NCI-H446 (cell line): ENCODE data around the gene RBFA.
"Not testable (repeated sequence)": the region's sequence is repeated elsewhere in the genome, so short reads cannot be mapped to it uniquely, and the experiment has no call there.

ENCODE experiments used
- DNase-seq, 2 experiments: peaks; one replicate each; lab custom pipeline; 2025; lab: John Stamatoyannopoulos, UW

Gene RBFA, protein sequence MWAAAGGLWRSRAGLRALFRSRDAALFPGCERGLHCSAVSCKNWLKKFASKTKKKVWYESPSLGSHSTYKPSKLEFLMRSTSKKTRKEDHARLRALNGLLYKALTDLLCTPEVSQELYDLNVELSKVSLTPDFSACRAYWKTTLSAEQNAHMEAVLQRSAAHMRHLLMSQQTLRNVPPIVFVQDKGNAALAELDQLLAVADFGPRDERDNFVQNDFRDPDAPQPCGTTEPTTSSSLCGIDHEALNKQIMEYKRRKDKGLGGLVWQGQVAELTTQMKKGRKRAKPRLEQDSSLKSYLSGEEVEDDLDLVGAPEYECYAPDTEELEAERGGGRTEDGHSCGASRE

DNA sequence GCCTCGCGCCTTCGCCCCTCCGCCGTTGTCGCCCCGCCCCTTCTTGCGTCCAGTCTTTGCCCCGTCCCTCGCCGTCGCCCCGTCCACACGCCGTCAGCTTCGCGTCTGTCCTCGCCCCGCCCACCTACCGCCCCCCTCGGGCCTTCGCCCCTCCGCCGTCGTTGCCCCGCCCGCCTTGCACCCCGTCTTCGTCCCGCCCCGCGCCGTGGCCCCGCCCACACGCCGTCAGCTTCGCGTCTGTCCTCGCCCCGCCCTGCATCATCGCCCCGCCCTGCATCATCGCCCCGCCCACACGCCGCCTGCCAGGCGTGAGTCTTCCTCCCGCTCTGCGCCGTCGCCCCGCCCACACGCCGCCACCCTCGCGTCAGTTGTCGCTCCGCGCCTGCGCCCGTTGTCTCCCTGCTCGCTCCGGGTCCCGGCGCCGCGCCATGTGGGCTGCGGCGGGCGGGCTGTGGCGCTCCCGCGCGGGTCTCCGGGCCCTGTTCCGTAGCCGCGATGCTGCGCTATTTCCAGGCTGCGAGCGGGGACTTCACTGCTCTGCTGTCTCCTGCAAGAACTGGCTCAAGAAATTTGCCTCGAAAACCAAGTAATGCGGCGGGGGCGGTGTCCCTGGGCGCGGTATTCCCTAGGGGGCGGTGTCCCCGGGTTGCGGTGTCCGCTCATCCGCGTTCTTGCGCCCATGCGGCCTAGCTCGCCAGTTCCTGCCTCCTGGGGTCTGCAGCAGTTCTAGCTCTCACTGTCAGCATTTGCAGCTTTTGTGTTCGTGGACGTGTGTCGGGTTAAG lies at the start of gene RBFA:
RBFA (plus strand) TSS at position 367 of the 784 bp plus-strand sequence; CDS start at position 429, 62 bp downstream.
- peak; percentile 96 to 97 for DNase-seq

DNA sequence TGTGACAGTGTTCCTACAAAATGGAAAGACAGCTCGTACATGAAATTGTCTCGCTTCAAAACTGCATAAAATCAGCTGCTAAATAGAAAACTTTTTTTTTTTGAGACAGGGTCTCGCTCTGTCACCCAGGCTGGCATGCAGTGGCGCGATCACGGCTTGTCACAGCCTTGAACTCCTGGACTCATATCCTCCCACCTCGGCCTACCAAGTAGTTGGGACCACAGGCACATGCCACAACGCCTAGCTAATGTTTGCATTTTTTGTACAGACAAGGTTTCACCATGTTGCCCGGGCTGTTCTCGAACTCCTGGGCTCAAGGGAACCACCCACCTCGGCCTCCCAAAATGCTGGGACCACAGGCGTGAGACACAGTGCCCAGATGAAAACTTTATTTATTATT lies 49.1 kb upstream of the RBFA start:
- DNase-seq = no peak

DNA sequence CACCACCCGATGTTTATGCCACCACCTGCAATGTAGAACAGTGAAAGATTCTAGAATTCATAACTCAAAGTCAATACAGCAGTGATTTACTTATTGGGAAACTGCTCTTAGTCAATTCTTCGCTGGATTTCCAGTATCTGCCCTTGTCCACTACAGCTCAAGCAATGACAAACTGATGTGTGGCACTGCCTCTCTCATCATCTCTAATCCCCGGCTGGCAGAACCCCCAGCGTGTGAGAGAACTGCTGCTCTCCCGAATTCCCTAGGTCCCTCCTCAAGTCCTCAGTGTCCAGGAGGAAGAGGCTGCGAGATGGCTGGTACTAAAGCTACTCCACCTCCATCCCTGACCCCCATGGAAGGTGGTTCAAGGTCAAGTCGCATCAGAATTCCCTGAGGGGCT lies 47.5 kb upstream of the RBFA start:
- no peak for DNase-seq

DNA sequence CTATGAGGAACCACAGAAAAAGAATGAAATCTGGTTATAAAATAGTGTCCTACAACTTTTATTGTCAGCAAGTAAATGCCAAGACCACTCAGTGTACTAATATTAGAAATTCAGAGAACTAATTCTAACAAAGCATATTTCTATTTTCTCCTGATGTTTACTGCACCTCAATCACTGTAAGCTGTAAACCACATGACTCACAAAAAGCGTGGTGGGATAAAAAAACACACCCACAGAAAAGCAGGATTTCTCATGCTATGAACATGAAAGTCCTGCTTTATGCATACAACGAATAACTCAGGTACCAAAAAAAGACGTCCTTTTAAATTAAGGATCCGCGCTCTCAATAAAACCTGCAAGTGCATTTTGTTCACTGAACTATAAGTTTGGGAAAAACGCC lies 46.7 kb upstream of the RBFA start:
- no peak for DNase-seq

DNA sequence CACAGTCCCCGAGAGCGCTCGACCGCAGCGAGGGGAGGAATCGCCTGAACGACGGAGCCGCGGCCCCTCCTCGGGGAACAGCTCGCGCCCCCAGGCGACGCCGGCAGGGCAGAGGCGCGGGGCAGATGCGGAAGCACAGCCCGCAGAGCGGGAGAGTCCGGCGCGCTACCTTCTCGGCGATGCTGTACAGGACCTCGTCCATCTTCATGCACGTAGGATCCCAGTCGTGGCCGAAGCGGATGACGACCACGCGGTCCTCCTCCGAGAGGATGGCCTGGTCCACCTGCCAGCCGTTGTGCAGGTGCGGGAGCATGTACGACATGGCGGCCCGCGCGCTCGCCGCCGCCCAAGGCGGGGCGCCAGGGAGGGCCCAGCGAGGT lies 46.2 kb upstream of the RBFA start:
- DNase-seq = peak in 1 of 2 experiments; percentile 76

DNA sequence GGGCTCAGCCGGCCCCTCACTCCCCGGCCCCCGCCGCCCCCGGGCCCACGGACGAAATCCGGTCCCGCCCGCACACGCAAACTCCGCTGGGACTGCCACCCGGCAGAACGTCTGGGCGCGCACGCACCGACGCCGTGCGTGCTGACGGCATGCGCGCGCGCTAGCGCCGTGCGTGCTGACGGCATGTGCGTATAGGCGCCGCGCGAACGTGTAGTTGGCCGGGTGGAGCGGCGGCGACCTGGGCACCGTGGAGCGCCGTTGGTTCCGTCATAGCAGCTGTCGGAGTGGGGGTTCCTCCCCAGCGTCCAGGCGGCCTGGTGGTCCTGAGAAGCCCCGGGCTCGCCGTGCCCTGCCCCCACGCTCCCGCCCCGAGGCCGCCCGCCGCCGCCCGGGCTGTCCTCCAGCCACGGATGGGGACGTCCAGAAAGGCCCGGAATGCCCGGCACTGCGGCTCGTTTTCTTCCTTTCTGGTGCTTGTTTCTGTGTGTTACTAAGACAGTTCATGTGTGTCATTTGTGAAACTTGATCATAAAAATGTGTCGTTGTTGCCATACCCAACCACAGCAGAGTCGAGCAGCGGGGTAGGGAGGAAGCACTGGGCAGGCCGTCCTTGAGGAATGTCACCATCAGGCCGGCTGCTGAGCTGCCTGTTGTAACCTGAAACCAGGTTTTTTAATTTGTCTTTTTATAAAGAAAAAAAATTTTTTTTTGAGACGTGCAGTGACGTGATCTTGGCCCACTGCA lies 45.6 kb upstream of the RBFA start, which contains the start of gene TXNL4A:
TXNL4A (minus strand) TSS at position 113 of the 744 bp plus-strand sequence. CDS start 171 bp downstream, outside the sequence.
- peak; percentile 32 to 93 for DNase-seq

DNA sequence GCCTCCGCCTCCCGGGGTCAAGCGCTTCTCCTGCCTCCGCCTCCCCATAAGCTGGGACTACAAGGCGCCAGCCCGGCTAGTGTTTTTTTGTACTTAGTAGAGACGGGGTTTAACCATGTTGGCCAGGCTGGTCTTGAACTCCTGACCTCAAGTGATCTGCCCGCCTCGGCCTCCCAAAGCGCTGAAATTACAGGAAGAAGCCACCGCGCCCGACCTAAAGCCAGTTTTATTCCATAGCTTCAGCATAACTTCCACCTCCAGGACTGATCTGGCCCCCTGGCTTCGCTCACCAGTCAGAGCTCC lies 45.1 kb upstream of the RBFA start:
- DNase-seq = no peak

DNA sequence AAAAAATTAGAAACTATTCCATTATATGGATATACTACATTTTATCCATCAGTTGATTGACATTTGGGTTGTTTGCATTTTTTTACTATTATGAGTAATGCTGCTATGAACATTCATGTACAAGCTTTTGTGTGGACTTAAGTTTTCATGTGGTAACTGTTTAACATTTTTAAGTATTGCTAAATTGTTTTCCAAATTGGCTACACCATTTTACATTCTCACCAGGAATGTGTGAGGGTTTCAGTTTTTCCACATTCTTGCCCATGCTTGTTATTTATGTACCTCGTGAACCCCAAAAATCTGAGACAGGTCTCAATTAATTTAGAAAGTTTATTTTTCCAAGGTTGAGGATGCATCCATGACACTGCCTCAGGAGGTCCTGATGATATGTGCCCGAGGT lies 42.7 kb upstream of the RBFA start:
- no peak for DNase-seq

DNA sequence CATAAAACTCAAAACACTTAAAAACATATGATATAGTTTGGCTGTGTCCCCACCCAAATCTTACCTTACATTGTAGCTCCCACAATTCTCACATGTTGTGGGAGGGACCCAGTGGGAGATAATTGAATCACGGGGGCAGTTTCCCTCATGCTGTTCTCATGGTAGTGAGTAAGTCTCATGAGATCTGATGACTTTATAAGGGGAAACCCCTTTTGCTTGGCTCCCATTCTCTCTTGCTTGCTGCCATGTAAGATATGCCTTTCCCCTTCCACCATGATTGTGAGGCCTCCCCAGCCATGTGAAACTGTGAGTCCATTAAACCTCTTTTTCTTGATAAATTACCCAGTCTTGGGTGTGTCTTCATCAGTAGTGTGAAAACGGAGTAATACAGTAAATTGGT lies 34.5 kb upstream of the RBFA start:
- not testable (repeated sequence) for DNase-seq

DNA sequence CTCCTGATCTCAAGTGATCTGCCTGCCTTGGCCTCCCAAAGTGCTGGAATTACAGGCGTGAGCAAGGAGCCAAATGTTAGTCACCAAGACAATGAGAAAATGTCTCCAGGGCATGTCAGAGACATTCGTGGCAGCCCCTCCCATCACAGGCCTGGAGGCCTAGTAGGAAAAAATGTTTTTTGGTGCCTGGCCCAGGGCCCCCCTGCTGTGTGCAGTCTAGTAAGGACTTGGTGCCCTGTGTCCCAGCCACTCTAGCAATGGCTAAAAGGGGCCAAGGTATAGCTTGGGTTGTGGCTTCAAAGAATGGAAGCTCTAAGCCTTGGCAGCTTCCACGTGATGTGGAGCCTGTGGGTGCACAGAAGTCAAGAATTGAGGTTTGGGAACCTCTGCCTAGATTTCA lies 33.4 kb upstream of the RBFA start:
- DNase-seq = no peak

DNA sequence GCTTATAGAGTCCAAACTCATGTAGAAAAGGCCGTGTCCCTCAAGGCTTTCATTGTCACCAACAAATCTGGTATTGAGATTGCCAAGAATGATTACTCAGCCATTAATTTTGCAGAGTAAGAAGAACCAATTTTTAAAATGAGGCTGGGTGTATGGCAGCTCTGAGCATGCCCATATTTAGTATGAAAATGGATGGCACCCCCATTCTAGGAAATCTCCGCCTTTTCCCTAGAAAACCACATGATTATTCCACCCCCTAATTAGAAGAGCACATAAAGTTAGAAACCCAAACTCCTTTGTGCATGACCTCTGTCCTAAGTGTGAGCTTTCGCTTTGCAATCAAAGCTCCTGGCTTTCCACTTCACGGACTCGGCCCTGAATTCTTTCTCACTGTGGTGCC lies 31.8 kb upstream of the RBFA start:
- DNase-seq = no peak

DNA sequence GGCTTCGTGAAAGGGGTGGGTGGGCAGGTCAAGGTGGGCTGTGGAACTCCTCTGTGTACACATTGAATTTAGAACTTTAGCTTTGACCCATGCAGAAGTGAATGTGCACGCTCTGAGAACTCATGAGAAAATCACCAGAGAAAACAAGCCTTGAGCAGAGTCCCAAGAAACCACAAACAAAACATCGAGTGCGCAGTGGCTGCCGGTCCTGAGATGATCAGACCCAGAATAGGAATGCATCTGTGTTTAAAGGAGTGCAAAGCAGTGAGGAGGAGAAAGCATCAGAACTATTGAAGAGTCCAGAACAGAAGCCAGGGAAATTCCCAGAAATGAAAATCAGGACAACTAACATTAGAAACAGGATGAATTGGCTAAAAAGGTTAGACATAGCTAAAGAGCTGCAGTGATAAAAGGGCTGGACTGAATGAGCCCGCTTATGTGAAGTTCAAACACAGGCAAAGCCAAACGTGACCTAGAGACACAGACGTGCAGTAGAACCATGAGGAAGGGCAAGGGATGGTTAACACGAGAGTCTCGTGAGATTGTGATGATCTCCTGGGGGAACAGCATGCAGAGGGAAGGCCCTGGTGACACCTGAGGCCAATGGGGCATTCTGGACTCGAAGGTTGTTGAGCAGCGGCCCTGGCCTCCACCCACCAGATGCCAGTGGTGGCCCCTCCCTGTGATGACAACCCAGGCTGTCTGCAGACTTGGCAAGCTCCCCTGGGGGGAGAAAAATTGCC lies 29.5 kb upstream of the RBFA start:
- DNase-seq = no peak

DNA sequence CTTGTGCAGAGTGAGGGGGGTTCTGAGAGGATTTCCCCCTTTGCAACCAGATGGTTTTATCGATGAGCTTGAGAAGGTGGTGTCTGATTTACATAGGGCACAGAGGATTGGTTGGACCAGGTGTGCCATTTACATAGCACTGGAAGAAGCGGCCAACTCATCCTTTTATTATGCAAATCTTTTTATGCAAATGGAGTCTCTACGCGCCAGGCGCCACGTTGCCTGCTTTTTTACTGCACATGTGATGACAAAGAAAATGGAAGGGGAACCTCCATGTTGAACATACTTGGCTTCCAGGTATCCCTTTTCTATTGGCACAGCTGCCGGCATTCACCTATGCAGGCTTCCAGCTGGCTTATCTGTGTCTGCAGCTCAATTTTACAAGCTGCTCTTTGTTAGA lies 27.5 kb upstream of the RBFA start:
- DNase-seq = no peak

DNA sequence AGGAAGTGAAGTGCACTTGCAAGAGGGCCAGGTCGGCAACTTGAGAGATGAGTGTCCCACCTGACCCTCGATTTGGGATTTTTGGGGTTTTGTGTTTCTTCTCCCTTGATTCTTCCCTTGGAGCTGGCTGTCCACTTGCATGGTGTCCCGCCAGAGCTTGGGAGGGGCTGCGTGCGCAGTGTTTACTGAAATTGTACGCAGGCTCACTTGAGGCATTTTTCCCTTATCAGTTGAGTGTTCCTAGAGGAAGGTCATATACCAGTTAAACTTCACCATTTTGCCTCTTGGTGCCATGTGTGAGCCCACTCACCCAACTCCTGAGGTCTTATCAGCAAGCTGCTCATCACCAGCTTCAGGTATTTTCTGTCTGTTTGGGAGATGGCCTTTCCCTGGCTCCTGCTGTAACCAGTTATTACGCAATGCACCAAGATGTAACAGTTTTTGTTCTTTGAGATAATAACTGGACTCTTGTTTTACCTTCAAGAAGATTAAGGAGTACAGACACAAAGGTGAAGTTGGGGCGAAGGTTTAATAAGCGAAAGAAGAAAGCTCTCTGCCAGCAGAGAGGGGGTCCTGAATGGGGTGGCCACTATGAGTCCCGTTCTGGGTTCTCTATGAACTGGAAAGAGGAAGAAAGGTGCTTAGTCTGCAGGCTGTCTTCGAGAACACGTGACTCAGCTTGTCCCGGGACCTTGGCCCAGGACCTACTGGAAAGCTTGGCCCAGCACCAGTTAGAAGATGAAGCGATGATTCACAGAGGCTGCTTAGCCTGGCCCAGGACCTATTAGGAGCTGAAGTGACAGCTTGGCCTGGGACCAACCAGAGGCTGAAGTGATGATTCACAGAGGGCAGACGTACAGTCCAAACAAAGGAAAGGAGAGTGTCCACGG lies 24.3 kb upstream of the RBFA start:
- DNase-seq = peak; percentile 61 to 85

DNA sequence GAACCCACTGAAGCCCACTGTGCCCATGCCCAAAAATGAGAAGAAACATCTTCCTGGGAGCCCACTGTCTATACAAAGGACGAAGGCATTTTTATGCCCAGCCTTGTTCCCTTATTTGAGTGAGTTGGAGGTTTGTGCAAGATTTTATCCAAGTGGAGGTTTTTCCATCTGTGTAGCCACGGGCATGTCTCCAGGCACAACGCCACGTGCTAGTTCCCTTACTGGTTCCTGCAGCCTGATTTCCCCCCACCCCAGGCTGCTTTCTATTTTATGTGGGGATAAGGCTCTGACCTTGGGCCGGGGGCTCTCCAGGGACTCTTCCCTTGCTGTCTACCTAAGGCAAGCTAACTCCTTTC lies 23.7 kb upstream of the RBFA start:
- peak in 1 of 2 experiments; percentile 58 for DNase-seq

DNA sequence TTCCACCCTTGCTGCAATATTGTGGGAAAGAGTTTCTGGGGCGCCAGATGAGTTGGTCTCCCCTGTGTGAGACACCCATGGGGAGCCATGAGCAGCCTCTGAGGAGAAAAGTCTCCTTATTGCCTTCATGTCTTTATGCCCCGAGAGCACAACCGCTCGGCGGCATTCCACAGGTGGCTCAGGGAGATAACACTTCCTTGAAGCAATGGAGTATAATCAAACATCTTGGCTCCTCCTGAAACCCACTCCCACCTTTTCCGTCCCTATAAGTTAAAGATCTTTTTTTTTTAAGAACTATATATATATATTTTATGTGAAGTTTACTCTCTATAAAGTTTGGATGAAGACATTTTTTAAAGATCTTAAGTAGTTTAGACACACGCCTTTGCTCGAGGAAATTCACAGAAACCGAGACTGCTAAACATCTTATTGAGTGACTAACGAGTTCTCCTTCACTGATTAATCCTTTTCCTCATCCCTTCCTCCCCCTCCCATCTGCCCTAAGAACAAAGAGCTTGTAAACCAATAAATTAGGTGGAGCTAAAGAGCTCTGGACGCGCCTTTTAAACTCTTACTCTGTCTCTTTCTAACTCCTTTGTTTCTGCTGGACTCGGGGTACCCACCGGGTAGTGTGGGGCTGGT lies 22.6 kb upstream of the RBFA start:
- DNase-seq = not testable (repeated sequence)

DNA sequence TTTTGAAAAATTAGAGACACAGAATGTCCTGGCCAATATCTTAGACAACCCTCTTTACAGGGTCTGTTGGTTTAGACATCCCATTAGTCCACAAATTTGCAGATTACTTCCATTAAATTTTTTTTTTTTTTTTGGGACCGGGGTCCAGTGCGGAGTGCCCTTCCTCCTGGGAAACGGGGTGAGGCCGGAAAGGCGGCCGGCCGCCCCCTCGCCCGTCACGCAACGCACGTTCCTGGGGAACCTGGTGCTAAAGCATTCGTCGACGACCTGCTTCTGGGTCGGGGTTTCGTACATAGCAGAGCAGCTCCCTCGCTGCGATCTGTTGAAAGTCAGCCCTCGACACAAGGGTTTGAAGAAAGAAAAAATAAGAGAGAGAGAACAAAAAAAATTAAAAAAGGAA lies 21.5 kb upstream of the RBFA start:
- DNase-seq = no peak

DNA sequence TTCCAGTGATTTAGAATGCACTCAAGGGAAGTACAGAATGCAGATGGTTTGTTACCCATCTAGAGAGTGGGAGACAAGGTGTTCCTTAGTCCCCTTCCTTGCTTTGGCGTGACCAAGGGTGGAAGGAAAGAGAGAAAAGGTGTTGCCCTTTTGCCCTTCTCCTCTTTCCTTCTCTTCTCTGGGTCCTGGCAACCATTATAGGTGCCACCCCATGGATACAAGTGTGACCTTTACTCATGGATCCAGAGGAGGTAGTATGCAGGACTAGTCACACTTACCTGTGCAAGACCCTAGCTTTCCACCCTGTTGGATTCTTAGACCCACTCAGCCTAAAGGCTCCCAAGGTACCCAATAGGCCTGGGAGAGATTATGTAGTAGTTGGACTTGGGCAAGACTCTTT lies 11.6 kb upstream of the RBFA start:
- no peak for DNase-seq

DNA sequence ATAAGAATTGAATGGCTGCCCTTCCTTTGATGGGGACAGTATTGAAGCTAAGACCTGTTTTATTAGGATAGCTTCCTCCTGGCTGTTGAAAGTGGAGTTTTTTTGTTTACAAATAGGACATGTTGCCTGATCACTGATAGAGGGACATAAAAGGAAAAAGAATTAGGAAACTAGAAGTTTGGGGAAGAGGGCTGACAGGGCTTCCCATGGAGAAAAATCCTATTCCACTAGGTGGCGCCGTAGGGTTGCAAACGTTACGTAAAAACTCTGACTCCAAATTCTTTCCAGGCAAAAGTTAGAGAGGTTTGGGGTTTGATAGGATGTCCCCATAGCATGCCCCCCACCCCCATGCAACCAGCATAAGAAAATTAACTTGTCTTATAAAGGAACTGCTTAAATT lies 11.1 kb upstream of the RBFA start:
- no peak for DNase-seq

DNA sequence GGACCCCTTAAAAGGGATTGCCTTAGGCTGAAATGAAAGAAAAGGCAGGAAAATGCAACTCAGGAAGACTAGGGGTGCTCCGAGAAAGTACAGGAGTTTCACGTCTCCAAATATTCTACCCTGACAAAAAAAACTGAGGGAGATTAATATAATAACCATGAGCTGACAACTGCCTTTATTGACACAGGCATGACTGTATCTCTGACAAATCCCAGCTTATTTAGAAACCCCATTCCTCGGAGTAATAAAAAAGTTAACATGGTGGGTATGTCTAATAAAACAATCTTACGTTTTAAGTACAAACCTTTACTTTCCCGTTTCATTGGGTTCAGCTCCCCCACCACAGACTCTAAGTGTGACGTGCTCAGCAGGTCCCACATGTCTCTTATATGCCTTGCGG lies 7.9 kb upstream of the RBFA start:
- no peak for DNase-seq

DNA sequence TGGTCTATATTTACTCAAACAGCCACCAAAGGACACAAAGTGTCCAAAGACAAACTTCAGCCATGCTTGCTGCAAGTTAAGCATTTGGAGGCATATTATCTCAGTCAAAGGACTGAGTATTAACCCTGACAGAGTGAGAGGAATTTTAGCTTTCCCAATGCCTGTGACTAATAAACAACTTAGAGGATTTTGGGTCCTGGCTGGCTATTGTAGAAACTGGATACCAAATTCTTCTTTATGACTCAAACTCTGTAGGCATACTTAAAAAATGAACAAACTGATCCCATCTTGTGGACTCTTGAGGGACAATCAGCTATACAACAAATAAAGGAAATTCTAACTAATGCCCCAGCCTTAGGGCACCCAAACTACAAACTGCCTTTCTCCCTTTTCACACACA lies 6.5 kb upstream of the RBFA start:
- not testable (repeated sequence) for DNase-seq
